Lower leg skin (tissue), 3 donors: ENCODE data around the gene ZNF644.

Experiments used
- POLR2A ChIP-seq, 2 donors: fragments of 450-650 bp; IDR thresholded peaks; one replicate each; pipeline ENCODE4 v1.6.1; 2016 to 2017; ENCODE audit warnings: antibody characterized with exemption in 2 of 2, mild to moderate bottlenecking in 1 of 2, moderate library complexity in 1 of 2
- TF ChIP-seq, protein P1 (sequence below), 3 donors: fragments of 450-650 bp; IDR thresholded peaks; one replicate each; pipeline ENCODE4 v1.5.1; 2016; ENCODE audit warnings: antibody characterized with exemption in 3 of 3, mild to moderate bottlenecking in 3 of 3, moderate library complexity in 2 of 3

DNA sequence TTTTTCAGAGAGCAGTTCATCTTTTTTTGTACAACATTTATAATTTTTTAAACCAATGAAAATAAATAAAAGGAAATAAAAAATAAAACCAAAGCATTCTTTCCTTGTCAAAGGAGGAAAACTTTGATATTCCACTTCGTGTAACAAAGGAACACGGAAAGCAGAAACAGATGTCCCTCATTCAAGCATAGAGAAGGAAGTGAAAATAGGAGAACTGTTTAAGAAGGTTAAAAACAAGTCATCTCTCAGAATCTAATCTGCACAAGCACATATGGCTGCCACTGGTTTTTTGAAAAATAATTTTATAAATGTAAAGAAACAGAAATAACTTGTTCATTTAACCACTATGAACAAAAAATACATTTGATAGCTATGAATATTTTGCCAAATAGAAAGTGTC, 35.9 kb upstream of the ZNF644 start:
- TF ChIP-seq POLR2A (IDR thresholded peaks at IDR 0.05): no peak
- TF ChIP-seq, protein P1, sequence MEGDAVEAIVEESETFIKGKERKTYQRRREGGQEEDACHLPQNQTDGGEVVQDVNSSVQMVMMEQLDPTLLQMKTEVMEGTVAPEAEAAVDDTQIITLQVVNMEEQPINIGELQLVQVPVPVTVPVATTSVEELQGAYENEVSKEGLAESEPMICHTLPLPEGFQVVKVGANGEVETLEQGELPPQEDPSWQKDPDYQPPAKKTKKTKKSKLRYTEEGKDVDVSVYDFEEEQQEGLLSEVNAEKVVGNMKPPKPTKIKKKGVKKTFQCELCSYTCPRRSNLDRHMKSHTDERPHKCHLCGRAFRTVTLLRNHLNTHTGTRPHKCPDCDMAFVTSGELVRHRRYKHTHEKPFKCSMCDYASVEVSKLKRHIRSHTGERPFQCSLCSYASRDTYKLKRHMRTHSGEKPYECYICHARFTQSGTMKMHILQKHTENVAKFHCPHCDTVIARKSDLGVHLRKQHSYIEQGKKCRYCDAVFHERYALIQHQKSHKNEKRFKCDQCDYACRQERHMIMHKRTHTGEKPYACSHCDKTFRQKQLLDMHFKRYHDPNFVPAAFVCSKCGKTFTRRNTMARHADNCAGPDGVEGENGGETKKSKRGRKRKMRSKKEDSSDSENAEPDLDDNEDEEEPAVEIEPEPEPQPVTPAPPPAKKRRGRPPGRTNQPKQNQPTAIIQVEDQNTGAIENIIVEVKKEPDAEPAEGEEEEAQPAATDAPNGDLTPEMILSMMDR (IDR thresholded peaks at IDR 0.05): no peak
